ENCODE data around the gene PDF.
"Not testable (repeated sequence)": the region's sequence is repeated elsewhere in the genome, so short reads cannot be mapped to it uniquely, and the experiment has no call there.

- TF ChIP-seq CTCF (IDR thresholded peaks at IDR 0.05; ENCODE audit: low read depth, low read length); POLR2A (IDR thresholded peaks at IDR 0.05; ENCODE audit: extremely low read depth, insufficient read length); MYC (IDR thresholded peaks at IDR 0.05; ENCODE audit: low read depth, low read length): not testable (repeated sequence)
These were observed 29.7 kb upstream of the PDF start for GRCh38 chr16:69360070-69360469.

Data from NB4 (cell line).